IPS DF 19.7 (cell line): ENCODE measurements around the gene BICRA.
"Not testable (repeated sequence)": the region's sequence is repeated elsewhere in the genome, so short reads cannot be mapped to it uniquely, and the experiment has no call there.

Experiments used
- DNase-seq: peaks from one replicate; pipeline ENCODE4 v3.0.0-alpha.2; 2013; ENCODE audit warnings: low read depth, low spot score

BICRA gene

DNA sequence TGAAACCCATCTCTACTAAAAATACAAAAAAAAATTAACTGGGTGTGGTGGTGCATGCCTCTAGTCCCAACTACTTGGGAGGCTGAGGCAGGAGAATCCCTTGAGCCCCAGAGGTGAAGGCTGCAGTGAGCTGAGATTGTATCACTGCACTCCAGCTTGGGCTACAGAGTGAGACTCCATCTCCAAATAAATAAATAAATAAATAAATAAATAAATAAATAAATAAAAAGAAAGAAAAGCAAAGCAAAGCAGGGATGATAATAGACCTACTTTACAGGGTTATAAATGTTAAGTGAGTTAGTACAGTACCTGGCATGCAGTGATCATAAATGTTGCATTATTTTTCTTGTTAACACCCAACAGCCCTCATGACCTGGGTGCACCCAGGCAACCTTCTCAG lies 105.9 kb downstream of the BICRA start:
- not testable (repeated sequence) for DNase-seq

- no peak for DNase-seq
Measured at GRCh38 chr19:47716270-47716937, 107.5 kb downstream of the BICRA start.

GRCh38 chr19:47718415-47719046 lies 109.6 kb downstream of the BICRA start:
- not testable (repeated sequence) for DNase-seq

GRCh38 chr19:47719047-47719859 lies 110.3 kb downstream of the BICRA start:
- DNase-seq, result no peak

GRCh38 chr19:47720669-47721422 lies 111.9 kb downstream of the BICRA start:
- DNase-seq, result no peak

- DNase-seq, result no peak
Measured at GRCh38 chr19:47723581-47723940, 114.6 kb downstream of the BICRA start.

DNA sequence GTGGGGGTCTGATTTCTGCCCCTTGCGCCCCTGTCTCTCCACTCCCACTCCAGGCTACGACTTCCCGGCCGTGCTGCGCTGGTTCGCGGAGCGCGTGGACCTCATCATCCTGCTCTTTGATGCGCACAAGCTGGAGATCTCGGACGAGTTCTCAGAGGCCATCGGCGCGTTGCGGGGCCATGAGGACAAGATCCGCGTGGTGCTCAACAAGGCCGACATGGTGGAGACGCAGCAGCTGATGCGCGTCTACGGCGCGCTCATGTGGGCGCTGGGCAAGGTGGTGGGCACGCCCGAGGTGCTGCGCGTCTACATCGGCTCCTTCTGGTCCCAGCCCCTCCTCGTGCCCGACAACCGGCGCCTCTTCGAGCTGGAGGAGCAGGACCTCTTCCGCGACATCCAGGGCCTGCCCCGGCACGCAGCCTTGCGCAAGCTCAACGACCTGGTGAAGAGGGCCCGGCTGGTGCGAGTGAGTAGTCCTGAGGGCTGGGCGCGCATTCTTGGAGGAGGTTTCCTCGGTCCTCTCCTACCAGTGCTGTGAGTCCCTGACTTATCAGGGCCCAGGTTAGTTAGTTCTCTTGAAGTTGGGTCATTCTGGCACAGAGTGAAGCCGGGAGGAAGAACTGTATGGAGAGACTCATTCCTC lies 116.9 kb downstream of the BICRA start:
- DNase-seq, result no peak

GRCh38 chr19:47726467-47726866 lies 117.5 kb downstream of the BICRA start:
- DNase-seq, result no peak

GRCh38 chr19:47728295-47728694 lies 119.4 kb downstream of the BICRA start:
- DNase-seq, result not testable (repeated sequence)

DNA sequence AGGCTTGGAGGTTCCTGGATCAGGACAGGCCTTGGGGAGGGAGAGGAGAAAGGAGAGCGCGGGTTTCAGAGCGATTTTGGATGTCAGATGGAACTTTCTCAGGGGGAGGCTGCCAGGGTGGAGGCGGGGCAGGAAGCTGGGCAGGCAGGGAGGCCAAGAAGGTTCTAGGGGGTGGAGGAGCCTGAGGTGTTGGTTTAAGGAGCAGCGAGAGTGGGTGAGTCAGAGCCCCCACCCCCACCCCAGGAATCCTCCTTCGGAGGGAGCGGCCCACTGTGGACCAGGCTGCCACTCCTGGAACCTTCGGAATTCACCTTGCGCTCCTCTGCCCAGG lies 120.5 kb downstream of the BICRA start:
- no peak for DNase-seq

DNA sequence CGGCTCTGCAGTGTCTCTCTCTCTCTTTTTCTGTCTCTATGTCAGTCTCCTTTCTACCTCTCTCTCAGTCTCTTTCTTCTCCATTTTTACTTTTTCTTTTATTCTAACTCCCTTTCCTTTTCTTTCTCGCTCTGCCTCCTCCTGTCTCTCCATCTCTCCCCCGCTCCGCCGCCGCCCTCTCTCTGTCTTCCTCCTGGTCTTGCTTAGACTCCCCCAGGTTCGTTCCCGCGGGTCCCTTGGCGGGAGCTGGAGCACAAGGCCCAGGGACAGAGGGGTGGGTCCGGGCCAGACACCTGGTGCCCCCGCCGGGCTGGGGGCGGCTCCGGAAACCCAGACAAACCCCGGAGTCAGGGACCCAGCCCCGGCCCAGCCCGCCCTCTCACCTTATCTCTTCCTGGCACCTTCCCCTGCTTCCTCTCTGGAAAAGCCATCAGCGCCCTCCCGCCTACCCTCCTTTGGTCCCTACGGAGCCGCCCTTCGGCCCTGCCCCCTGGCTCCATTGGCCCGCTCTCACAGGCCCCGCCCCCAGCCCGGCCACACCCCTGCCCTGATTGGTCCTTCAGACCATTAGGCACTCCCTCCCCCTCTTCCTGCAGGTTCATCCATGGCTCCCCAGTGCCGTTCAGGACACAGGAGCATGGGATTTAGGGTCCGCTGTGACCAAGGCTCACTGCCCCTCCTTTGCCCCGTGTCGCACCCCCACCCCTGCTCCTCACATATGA lies 121.0 kb downstream of the BICRA start:
- no peak for DNase-seq

DNA sequence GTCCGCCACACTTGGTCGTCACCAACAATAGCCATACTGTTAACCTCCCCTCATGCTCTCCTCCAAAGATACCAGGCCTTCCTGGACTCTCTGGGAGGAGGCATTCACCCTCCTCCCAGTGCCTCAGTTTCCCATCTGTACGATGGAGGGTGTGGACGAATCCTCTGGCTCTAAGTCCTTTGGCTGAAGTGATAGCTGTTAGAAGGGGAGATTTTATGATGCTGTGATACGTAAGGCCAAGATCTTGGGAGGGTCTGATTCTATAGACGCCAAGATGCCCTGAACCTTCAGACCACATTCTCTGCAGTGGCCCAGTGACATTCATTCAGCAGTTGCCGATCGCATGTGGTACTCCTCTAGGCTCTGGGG lies 121.6 kb downstream of the BICRA start:
- no peak for DNase-seq

DNA sequence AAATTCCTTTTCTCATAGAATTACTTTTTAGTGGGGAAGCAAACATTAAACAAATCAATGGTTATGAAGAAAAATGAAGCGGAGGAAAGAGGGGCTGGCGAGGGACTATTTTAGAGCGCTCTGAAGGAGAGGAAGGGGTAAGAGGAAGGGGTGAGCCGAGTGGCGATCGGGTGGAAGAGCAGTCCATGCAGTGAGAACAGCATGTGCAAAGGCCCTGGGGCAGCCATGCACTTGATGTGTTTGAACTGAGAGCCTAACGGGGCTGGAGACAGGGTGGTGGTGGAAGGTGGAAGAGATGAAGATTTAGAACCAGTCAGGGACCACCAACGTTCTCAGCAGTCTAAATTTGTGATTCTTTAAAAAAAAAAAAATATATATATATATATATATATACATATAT lies 122.0 kb downstream of the BICRA start:
- DNase-seq, result no peak

DNA sequence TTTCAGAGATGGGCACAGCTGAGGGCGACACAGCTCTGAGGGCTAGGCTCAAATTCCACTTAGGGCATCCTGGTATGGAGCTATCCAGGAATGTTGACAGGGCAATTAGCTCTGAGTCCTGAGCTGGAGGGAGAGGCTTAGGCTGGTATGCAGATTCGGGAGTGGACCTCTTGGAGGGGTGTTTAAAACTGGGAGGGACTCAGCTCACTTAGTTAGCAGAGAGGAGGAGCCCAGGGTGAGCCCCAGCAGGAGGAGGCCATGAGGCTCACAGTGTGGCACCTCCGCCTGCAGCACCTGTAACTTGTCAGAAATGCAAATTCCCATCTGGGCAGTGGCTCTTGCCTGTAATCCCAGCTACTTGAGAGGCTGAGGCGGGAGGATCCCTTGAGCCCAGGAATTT lies 126.2 kb downstream of the BICRA start:
- no peak for DNase-seq

- DNase-seq, result no peak
Measured at GRCh38 chr19:47740866-47741519, 132.1 kb downstream of the BICRA start.

DNA sequence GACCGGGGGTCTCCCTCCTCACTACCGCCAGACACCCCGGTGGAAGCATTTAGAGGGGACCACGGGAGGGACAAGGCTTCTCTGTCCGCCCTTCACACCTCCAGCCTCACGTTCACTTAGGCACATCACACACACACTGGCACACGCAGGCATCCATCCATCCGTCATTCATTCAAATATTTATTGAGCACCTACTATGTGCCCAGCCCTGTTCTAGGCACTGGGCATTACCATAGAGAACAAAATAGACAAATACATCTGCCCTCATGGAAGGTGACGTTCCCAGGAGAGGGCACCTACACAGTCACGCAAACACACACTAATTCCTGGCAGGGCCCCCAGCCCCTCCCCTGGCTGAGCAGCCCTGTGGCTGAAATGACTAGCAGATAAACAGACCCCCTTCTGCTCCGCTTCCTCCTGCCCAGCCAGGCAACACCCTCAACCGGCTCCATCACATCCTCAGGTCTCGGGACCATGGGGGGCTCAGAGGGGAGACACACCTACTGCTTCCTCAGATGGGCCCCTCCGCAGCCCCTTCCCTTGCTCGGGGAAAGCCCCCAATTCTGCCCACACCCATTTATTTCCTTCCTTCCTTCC lies 132.7 kb downstream of the BICRA start:
- no peak for DNase-seq

- no peak for DNase-seq
Measured at GRCh38 chr19:47742634-47743033, 133.7 kb downstream of the BICRA start.

- no peak for DNase-seq
Measured at GRCh38 chr19:47745010-47745901, 136.3 kb downstream of the BICRA start, which contains the start of gene NOP53. Gene NOP53, plus strand, starts transcription at chr19:47745546. Its CDS starts 14 bp downstream, at chr19:47745560.

DNA sequence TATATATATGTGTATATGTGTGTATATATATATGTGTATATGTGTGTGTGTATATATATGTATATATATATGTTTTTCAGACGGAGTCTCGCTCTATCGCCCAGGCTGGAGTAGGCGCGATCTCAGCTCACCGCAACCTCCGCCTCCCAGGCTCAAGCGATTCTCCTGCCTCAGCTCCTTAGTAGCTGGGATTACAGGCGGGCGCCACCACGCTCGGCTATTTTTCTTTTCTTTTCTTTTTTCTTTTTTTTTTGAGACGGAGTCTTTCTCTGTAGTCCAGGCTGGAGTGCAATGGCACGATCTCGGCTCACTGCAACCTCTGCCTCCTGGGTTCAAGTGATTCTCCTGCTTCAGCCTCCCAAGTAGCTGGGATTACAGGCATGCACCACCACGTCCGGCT lies 137.2 kb downstream of the BICRA start:
- DNase-seq, result not testable (repeated sequence)
